ENCODE measurements around the gene ABR.

ABR gene

DNA sequence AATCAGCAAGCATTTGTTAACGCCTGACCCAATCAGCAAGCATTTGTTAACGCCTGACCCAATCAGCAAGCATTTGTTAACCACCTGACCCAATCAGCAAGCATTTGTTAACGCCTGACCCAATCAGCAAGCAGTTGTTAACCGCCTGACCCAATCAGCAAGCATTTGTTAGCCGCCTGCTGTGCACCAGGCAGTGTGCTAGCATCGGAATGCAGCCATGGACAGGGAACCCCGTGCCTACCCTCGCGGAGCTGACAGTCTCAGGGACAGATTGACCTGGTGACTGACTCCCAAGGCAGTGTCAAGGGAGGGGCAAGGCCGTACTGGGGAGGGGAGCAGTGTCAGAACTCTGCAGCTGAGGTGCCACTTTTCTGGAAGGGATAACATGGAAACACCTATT, 66.9 kb downstream of the ABR start:
- Histone ChIP-seq H3K27me3 (peaks cover 8% of the 10 kb centered on the region), H3K9ac (no peak overlapping the region), H3K9me3 (0 out of 2 replicates have a peak, but pooled peaks cover 4% of the 10 kb centered on the region), H4K20me1 (peaks cover 61% of the 10 kb centered on the region), H3K4me3 (no peak overlapping the region), H3K4me1 (peaks cover 54% of the 10 kb centered on the region), H3K36me3 (peaks cover 6% of the 10 kb centered on the region; the same call in 1 of the 2 replicates), H3K27ac (no peak overlapping the region), H3K4me2 (no peak overlapping the region)
- TF ChIP-seq Cebpa-rat (IDR thresholded peaks at IDR 0.05): no peak

DNA sequence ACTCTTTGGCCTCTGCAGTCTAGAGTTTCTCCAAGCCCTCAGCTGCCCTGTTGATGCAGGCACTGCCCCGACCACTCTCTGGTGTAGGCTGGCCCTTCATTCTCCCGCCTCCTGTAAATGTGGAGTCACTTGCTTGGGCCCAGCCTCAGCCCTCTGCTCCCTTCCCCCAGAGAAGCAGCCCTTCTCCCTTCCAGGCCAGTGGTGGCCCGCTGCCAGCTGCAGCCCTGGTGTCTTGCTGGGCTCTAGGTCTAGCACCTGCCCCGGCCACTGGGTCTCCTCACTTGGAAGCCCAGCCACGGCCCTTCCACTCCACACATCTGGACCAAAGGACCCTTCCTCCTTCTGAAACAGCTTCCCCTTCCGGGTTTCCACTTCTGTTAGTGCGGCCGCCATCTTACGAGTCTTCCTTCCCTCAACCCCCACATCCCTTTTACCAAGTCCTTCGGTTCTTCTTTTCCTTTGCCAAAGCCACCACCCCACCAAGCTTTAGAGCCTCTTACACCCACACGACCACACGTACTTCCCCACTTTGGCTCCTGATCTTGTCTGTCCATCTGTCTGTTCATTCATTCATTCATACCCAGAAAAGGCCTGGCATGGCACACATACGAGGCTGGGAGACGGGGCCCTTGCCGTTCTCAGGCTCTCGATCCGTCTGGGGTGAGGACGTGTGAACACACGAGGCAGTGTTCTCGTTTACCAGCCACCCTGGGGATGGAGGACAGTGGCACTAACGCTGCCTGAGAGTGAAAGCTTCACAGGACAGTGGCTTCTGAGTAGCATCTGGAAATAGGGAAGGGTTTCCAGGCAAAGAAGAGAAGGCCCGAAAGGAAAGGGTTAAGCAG, 68.0 kb downstream of the ABR start:
- peaks cover 59% of the 10 kb centered on the region for H3K4me1 ChIP-seq
- peaks cover 8% of the 10 kb centered on the region for H3K27me3 ChIP-seq
- no peak overlapping the region for H3K4me3 ChIP-seq
- H3K36me3 ChIP-seq: peaks cover 6% of the 10 kb centered on the region; the same call in 1 of the 2 replicates
- no peaks in the 10 kb centered on the region for H3K9me3 ChIP-seq
- peak overlapping the region; percentile 97 for H3K4me2 ChIP-seq
- H3K27ac ChIP-seq: no peak overlapping the region
- no peak for TF ChIP-seq Cebpa-rat (IDR thresholded peaks at IDR 0.05)
- no peak overlapping the region for H3K9ac ChIP-seq
- peaks cover 71% of the 10 kb centered on the region for H4K20me1 ChIP-seq

DNA sequence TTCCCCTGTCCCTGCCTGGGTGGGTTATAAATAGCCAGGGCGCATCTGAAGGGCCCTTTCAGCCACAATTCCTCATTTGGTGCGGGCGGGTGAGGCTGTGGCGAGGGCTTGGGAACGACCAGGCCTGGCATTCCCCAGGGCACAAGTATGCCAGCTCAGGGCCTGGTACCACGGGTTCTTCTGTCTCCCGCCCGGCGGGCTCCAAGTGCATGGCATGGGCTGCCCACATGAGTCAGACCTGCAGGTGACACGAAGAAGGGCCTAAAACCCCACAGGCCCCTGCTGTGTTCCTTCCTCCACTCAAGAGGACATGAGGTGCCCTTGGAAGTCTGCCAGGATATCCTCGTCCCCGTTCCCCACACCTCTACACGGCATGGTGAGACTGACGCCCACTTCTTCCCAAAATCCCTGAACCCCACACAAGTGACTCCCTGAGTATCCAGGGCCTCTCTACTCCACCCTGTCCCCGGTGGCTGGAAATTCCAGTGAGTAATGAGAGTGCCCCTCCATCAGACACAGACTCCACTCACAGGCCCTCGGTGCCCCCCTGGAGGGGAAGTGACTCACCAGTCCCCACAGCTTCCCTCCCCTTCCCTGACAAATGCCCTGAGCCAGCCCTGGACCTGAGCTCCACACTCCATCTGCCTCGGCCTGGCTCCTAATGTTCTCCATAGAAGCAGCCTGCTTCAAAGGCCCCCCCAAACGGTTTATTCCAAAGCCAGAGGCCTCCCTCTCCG, 68.8 kb downstream of the ABR start:
- Histone ChIP-seq H3K27me3 (peaks cover 8% of the 10 kb centered on the region), H3K9me3 (no peaks in the 10 kb centered on the region), H3K4me2 (peak overlapping the region; percentile 97), H3K36me3 (no peaks in the 10 kb centered on the region), H3K9ac (no peak overlapping the region), H3K4me1 (peaks cover 59% of the 10 kb centered on the region), H3K4me3 (no peak overlapping the region), H4K20me1 (peaks cover 70% of the 10 kb centered on the region), H3K27ac (no peak overlapping the region)
- TF ChIP-seq Cebpa-rat (IDR thresholded peaks at IDR 0.05): no peak

DNA sequence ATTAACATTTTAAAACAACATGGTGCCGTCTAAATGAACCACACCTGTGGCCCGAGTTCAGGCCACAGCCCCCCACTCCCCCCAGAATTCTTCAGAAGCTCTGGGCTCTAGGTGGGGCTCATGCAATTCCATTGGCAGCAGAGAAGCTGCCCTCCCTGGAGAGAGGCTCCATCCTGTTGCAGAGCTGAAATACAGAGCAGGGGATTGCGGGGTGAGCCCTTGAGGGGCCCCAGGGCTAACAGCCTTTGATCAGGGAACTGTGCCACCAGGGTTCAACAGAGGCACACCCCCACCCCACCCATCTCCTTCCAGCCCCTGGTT, 69.3 kb downstream of the ABR start:
- H3K4me3 ChIP-seq: no peak overlapping the region
- H3K36me3 ChIP-seq: no peaks in the 10 kb centered on the region
- peak overlapping the region; percentile 97 for H3K4me2 ChIP-seq
- no peak overlapping the region for H3K27ac ChIP-seq
- no peak overlapping the region for H3K9ac ChIP-seq
- peaks cover 70% of the 10 kb centered on the region for H4K20me1 ChIP-seq
- peaks cover 8% of the 10 kb centered on the region for H3K27me3 ChIP-seq
- no peak for TF ChIP-seq Cebpa-rat (IDR thresholded peaks at IDR 0.05)
- H3K4me1 ChIP-seq: peaks cover 58% of the 10 kb centered on the region
- no peaks in the 10 kb centered on the region for H3K9me3 ChIP-seq

DNA sequence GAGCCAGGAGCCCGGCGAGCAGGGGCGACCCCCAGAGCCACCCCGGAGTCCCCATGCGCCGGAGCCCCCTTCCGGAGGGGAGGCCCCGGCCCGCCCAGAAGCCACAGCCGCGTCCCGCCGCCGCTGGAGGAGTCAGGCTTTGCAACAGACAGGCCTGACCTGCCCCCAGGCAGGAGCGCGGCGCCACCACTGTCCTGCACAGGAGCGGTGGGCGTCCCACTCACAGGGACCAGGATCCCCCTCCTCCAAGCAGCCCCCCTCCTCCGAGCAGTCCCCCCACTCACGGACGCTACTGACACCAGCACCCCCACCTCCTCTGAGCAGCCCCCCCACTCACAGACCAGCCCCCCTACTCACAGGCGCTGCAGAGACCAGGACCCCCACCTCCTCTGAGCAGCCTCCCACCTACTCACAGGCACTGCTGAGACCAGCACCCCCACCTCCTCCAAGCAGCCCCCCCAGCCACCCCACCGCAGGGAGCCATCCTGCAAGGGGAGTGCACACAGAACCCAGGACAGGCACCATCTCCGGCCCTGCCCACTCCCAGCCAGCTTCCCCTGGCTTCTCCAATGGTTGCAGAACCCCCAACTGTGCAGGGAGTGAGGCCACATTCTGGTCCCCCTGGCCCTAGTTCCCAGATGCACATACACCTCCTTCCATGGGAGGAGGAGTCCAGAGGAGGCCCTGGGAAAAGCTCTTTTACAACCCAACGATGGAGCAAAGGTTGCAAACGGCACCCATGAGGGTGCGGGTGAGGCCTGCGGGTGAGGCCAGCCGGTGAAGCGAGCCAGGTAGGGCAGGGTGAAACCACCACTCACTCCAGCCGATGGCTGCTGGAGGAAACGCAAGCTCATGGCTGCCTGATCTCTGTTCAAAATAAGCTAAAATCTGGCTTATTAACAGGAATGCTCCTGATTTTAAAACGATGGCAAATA, 69.9 kb downstream of the ABR start:
- peaks cover 52% of the 10 kb centered on the region for H3K4me1 ChIP-seq
- H3K27ac ChIP-seq: peak overlapping the region; percentile 69
- H3K9me3 ChIP-seq: no peaks in the 10 kb centered on the region
- H3K4me3 ChIP-seq: peak overlapping the region; percentile 76
- H3K9ac ChIP-seq: peak overlapping the region; percentile 80
- H3K4me2 ChIP-seq: peak overlapping the region; percentile 97
- peaks cover 70% of the 10 kb centered on the region for H4K20me1 ChIP-seq
- H3K27me3 ChIP-seq: peaks cover 8% of the 10 kb centered on the region
- no peak for TF ChIP-seq Cebpa-rat (IDR thresholded peaks at IDR 0.05)
- H3K36me3 ChIP-seq: no peaks in the 10 kb centered on the region

DNA sequence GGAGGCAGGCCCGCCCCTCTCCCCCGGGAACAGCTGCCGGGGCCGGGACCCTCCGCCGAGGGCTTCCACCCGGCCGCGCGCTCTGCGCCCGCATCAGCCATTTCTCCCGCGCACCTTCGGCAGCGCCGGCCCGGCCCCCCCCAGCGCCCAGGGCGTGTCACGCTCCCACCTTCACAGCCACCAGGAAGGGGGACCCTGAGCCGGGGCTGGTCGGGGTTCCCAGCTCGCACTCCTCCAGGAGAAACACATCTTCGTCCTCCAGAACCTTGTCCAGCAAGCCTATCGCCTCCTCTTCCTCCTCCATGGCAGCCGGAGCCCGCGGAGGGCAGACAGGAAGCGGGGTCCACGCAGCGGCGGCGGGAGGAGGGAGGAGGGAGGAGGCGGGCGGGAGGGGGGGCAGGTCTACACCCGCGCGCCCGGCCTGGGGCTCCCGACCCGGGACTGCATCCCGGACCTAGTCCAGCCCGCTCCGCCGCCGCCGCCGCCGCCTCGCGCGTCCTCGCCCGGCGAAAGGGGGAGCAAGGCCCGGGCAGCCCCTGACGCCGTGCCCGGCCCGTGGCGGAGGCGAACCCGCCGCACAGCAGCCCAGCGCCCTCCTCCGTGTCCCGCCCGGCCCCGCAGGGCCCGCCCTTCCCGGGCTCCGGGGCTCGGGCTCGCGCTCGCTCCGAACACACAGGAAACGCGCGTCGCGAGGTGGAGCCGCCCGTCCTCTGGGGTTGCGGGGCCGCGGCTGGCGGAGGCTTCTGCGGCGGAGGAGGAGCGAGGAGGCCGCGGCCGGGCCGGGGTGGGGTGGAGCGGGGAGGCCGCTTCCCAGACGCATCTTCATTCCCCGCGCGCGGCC, 70.8 kb downstream of the ABR start:
- Histone ChIP-seq H3K4me1 (peaks cover 56% of the 10 kb centered on the region), H3K4me3 (peak overlapping the region; percentile 76), H3K27me3 (peaks cover 8% of the 10 kb centered on the region), H3K27ac (peak overlapping the region; percentile 69), H4K20me1 (peaks cover 76% of the 10 kb centered on the region), H3K9me3 (no peaks in the 10 kb centered on the region), H3K4me2 (peak overlapping the region; percentile 97), H3K36me3 (no peaks in the 10 kb centered on the region), H3K9ac (peak overlapping the region; percentile 80)
- TF ChIP-seq Cebpa-rat (IDR thresholded peaks at IDR 0.05): no peak

DNA sequence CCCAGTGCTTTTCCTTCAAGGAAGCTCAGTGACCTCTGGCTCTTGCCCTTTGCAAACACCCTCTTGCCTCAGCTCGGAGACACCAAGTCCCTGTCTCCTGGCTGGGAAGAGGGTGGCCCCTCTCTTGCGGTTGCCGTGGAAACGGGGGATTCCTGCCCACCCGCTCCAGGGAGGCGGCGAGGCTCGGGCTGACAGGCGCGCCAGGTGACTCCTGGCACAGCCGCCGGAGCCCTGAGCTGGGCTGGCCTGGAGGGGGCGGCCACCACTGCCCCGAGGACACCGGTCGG, 71.4 kb downstream of the ABR start:
- no peaks in the 10 kb centered on the region for H3K9me3 ChIP-seq
- H3K36me3 ChIP-seq: no peaks in the 10 kb centered on the region
- H3K9ac ChIP-seq: peak overlapping the region; percentile 67
- H3K4me3 ChIP-seq: peak overlapping the region; percentile 76
- H3K27me3 ChIP-seq: peaks cover 8% of the 10 kb centered on the region
- H3K4me2 ChIP-seq: peak overlapping the region; percentile 97
- peaks cover 82% of the 10 kb centered on the region for H4K20me1 ChIP-seq
- H3K27ac ChIP-seq: peak overlapping the region; percentile 38; the same call in 1 of the 2 replicates
- H3K4me1 ChIP-seq: peaks cover 56% of the 10 kb centered on the region
- TF ChIP-seq Cebpa-rat (IDR thresholded peaks at IDR 0.05): no peak

DNA sequence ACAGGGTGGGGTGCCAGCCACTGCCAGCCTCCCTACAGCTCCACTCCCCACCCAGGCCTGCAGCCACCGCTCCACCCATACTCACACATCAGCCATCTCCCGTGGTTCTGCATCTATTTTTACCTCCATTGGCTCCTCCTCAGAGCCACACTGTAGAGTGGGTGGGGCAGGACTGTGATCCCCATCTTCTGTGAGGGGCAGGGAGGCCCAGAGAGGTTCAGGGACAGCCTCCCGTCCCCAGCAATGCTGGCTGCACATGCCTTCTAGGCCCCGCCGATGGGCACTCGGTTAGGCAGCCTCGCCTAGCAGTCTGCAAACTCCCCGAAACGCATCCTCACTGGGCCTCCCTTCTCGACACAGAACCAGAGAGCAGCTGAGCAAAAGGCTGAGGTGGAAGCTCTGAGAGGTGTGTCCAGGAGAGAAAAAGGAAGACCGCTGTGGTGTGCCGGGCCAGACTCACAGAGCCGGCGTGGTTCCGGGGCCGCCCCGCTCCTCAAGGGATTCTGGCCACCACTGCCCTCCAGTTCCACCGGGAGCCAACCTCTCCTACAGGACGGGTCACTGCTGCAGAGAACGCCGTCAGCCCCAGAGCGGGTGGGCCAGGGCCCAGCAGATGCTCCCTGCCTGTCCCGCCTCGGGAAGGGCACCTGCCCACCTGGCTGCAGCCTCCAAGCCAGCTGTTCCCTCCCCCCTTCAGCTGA, 71.9 kb downstream of the ABR start:
- Histone ChIP-seq H3K4me2 (peak overlapping the region; percentile 97), H3K4me3 (peak overlapping the region; percentile 76), H3K4me1 (peaks cover 55% of the 10 kb centered on the region), H3K27ac (no peak overlapping the region), H4K20me1 (peaks cover 87% of the 10 kb centered on the region), H3K27me3 (peaks cover 8% of the 10 kb centered on the region), H3K36me3 (no peaks in the 10 kb centered on the region), H3K9me3 (no peaks in the 10 kb centered on the region), H3K9ac (peak overlapping the region; percentile 67; the same call in 1 of the 2 replicates)
- no peak for TF ChIP-seq Cebpa-rat (IDR thresholded peaks at IDR 0.05)

All from BLaER1 (cell line).